ENCODE measurements around the gene PCBP3. TPM values are rescaled to one million over a fixed set of nuclear protein-coding genes. Genes with fewer than 3 reads are reported as not detected.
"Not testable (repeated sequence)": the region's sequence is repeated elsewhere in the genome, so short reads cannot be mapped to it uniquely, and the experiment has no call there.

PCBP3 gene
- total RNA-seq, 2 donors from 2014 or later = 2.6 to 7.4 TPM

- DNase-seq (ENCODE audit: low spot score) = no peak
- intact Hi-C loops (cut with DNase I) = loop anchor here in 1 of 2 donors (10.0 kb wide), 1 partner anchor 338 kb away; the partner anchor contains the start of genes MCM3AP and YBEY
Observed at GRCh38 chr21:45947296-45947695, 303.8 kb downstream of the PCBP3 start.

- intact Hi-C loops (cut with DNase I) = loop anchor here in 1 of 2 donors (10.0 kb wide), 1 partner anchor 337 kb away; the partner anchor contains the start of genes MCM3AP and YBEY
- no peak for DNase-seq (ENCODE audit: low spot score)
Observed at GRCh38 chr21:45947716-45948255, 304.3 kb downstream of the PCBP3 start.

- intact Hi-C loops (cut with DNase I) = loop anchor here in 1 of 2 donors (10.0 kb wide), 1 partner anchor 336 kb away; the partner anchor contains the start of genes MCM3AP and YBEY
- no peak for DNase-seq (ENCODE audit: low spot score)
Observed at GRCh38 chr21:45948576-45949141, 305.1 kb downstream of the PCBP3 start.

GRCh38 chr21:45949928-45950739, 306.6 kb downstream of the PCBP3 start:
- no peak for DNase-seq (ENCODE audit: low spot score)
- intact Hi-C loops (cut with DNase I) = loop anchor here in 1 of 2 donors (10.0 kb wide), 1 partner anchor 335 kb away; the partner anchor contains the start of genes MCM3AP and YBEY

- no peak for DNase-seq (ENCODE audit: low spot score)
- intact Hi-C loops (cut with DNase I) = no loop called here
Observed at GRCh38 chr21:45950740-45951515, 307.4 kb downstream of the PCBP3 start.

- DNase-seq (ENCODE audit: low spot score) = no peak
- intact Hi-C loops (cut with DNase I) = no loop called here
Observed at GRCh38 chr21:45951676-45952075, 308.2 kb downstream of the PCBP3 start.

GRCh38 chr21:45952527-45952926, 309.0 kb downstream of the PCBP3 start:
- intact Hi-C loops (cut with DNase I); DNase-seq (ENCODE audit: low spot score): not testable (repeated sequence)

GRCh38 chr21:45952974-45953373, 309.4 kb downstream of the PCBP3 start:
- no peak for DNase-seq (ENCODE audit: low spot score)
- intact Hi-C loops (cut with DNase I) = no loop called here

GRCh38 chr21:45954261-45954660, 310.7 kb downstream of the PCBP3 start:
- DNase-seq (ENCODE audit: low spot score) = no peak
- intact Hi-C loops (cut with DNase I) = no loop called here

- intact Hi-C loops (cut with DNase I) = no loop called here
Observed at GRCh38 chr21:45954921-45955320, 311.4 kb downstream of the PCBP3 start.

GRCh38 chr21:45957551-45957950, 314.0 kb downstream of the PCBP3 start:
- intact Hi-C loops (cut with DNase I) = no loop called here
- no peak for DNase-seq (ENCODE audit: low spot score)

More at GRCh38 chr21:45954921-45955320, 311.4 kb downstream of the PCBP3 start:
- no peak for DNase-seq (ENCODE audit: low spot score)

- no peak for DNase-seq (ENCODE audit: low spot score)
- intact Hi-C loops (cut with DNase I) = no loop called here
Observed at GRCh38 chr21:45957981-45958600, 314.6 kb downstream of the PCBP3 start.

GRCh38 chr21:45959182-45959581, 315.7 kb downstream of the PCBP3 start:
- intact Hi-C loops (cut with DNase I) = no loop called here
- DNase-seq (ENCODE audit: low spot score) = no peak

- no peak for DNase-seq (ENCODE audit: low spot score)
- intact Hi-C loops (cut with DNase I) = no loop called here
Observed at GRCh38 chr21:45959779-45960390, 316.4 kb downstream of the PCBP3 start.

GRCh38 chr21:45961408-45961807, 317.9 kb downstream of the PCBP3 start:
- DNase-seq (ENCODE audit: low spot score); intact Hi-C loops (cut with DNase I): not testable (repeated sequence)

GRCh38 chr21:45962531-45963231, 319.2 kb downstream of the PCBP3 start:
- intact Hi-C loops (cut with DNase I) = no loop called here

GRCh38 chr21:45963232-45963570, 319.7 kb downstream of the PCBP3 start:
- no peak for DNase-seq (ENCODE audit: low spot score)
- intact Hi-C loops (cut with DNase I) = no loop called here

More at GRCh38 chr21:45962531-45963231, 319.2 kb downstream of the PCBP3 start:
- no peak for DNase-seq (ENCODE audit: low spot score)

- no peak for DNase-seq (ENCODE audit: low spot score)
- intact Hi-C loops (cut with DNase I) = no loop called here
Observed at GRCh38 chr21:45964649-45965048, 321.1 kb downstream of the PCBP3 start.

All from posterior vena cava (tissue), 2 donors.